IMR-90 (cell line): ENCODE results near the gene TAL2. TPM values are rescaled to one million over a fixed set of nuclear protein-coding genes. Genes with fewer than 3 reads are reported as not detected.

ENCODE experiments used
- ATAC-seq: fragments of 200-7000 bp; cut with Tn5 transposase; 2 replicates; pipeline ENCODE4 v1.9.1; 2020; ENCODE audit warnings: low read depth, mild to moderate bottlenecking, moderate library complexity
- BruUV-seq: library from RNA; stranded (reverse); fragments of 400-500 nt; replicated peaks from 2 replicates; lab custom pipeline; 2021; lab: Mats Ljungman, UMichigan
- CTCF ChIA-PET: fragments of 300-600 bp; formaldehyde crosslinking; extraction: SDS; loops from one replicate; lab custom pipeline; 2021; ENCODE audit warnings: antibody characterized with exemption; lab: Yijun Ruan, JAX
- POLR2A ChIA-PET: fragments of 300-600 bp; sonication (Branson Sonifier 250); formaldehyde crosslinking; loops from one replicate; lab custom pipeline; 2022; ENCODE audit warnings: antibody characterized with exemption; ENCODE audit not compliant: unreplicated experiment; lab: Charles Lee
- DNase-seq: peaks from one replicate; pipeline ENCODE4 v3.0.0; 2013
- H2AFZ ChIP-seq: replicated peaks from 2 replicates; pipeline ENCODE3; 2013; ENCODE audit warnings: low read length, mild to moderate bottlenecking; ENCODE audit not compliant: poor library complexity
- H2AK5ac ChIP-seq: 2 replicates; pipeline ENCODE4 v1.6.1; 2013; ENCODE audit warnings: low read depth, low read length, inconsistent platforms
- H2AK9ac ChIP-seq: replicated peaks from 2 replicates; pipeline ENCODE3; 2013; ENCODE audit warnings: mild to moderate bottlenecking, low read depth, low read length, moderate library complexity; ENCODE audit not compliant: poor library complexity
- H2BK120ac ChIP-seq: 2 replicates; pipeline ENCODE4 v1.6.1; 2013; ENCODE audit warnings: low read depth, low read length, inconsistent platforms
- H2BK15ac ChIP-seq: 3 replicates; pipeline ENCODE4 v1.6.1; 2013; ENCODE audit warnings: low read depth, low read length, inconsistent platforms
- H2BK20ac ChIP-seq: 2 replicates; pipeline ENCODE4 v1.6.1; 2013; ENCODE audit warnings: low read depth, mild to moderate bottlenecking, inconsistent platforms, low read length, moderate library complexity
- H2BK5ac ChIP-seq: 2 replicates; pipeline ENCODE4 v1.6.1; 2013; ENCODE audit warnings: mild to moderate bottlenecking, low read depth, low read length, inconsistent platforms; ENCODE audit not compliant: poor library complexity, severe bottlenecking
- H3K14ac ChIP-seq: replicated peaks from 2 replicates; pipeline ENCODE4 v1.6.1; 2013; ENCODE audit warnings: low read depth, low read length, inconsistent platforms
- H3K18ac ChIP-seq: 2 replicates; pipeline ENCODE4 v1.6.1; 2013; ENCODE audit warnings: low read depth, low read length, control low read depth
- H3K23ac ChIP-seq: 2 replicates; pipeline ENCODE4 v1.6.1; 2013; ENCODE audit warnings: low read depth, low read length, inconsistent platforms
- H3K27ac ChIP-seq: 2 replicates; pipeline ENCODE4 v1.5.1; 2013; ENCODE audit warnings: mild to moderate bottlenecking, control low read depth, low read length; ENCODE audit not compliant: insufficient read depth
- H3K27me3 ChIP-seq: 2 replicates; pipeline ENCODE4 v1.6.1; 2013; ENCODE audit warnings: low read length; ENCODE audit not compliant: control insufficient read depth, insufficient read depth
- H3K36me3 ChIP-seq: 2 replicates; pipeline ENCODE4 v1.6.1; 2013; ENCODE audit warnings: low read length, mixed read lengths; ENCODE audit not compliant: control insufficient read depth, insufficient read depth
- H3K4ac ChIP-seq: 2 replicates; pipeline ENCODE4 v1.6.1; 2013; ENCODE audit warnings: low read depth, low read length, inconsistent platforms
- H3K4me1 ChIP-seq: 2 replicates; pipeline ENCODE4 v1.6.1; 2013; ENCODE audit warnings: low read length, mixed read lengths; ENCODE audit not compliant: control insufficient read depth, insufficient read depth
- H3K4me2 ChIP-seq: 2 replicates; pipeline ENCODE4 v1.6.1; 2013; ENCODE audit warnings: low read depth, mild to moderate bottlenecking, control low read depth, low read length, moderate library complexity
- H3K4me3 ChIP-seq: 2 replicates; pipeline ENCODE4 v1.5.1; 2013; ENCODE audit warnings: low read depth, mild to moderate bottlenecking, control low read depth, low read length, moderate library complexity; ENCODE audit not compliant: insufficient read depth
- H3K56ac ChIP-seq: 2 replicates; pipeline ENCODE4 v1.6.1; 2013; ENCODE audit warnings: low read length, inconsistent platforms; ENCODE audit not compliant: insufficient read depth; ENCODE audit errors: extremely low read depth
- H3K79me1 ChIP-seq, 2 experiments: 2 replicates each; pipeline ENCODE4 v1.6.1; 2013; ENCODE audit warnings: low read length in 2 of 2, inconsistent platforms in 1 of 2, low read depth in 1 of 2
- H3K9ac ChIP-seq: 2 replicates; pipeline ENCODE4 v1.6.1; 2013; ENCODE audit warnings: low read depth, low read length, control low read depth
- H3K9me1 ChIP-seq: 2 replicates; pipeline ENCODE4 v1.6.1; 2013; ENCODE audit warnings: low read length, inconsistent platforms; ENCODE audit not compliant: insufficient read depth
- H3K9me3 ChIP-seq: 2 replicates; pipeline ENCODE4 v1.6.1; 2013; ENCODE audit warnings: low read length; ENCODE audit not compliant: control insufficient read depth, insufficient read depth
- H4K20me1 ChIP-seq: 2 replicates; pipeline ENCODE4 v1.6.1; 2013; ENCODE audit warnings: low read length, inconsistent platforms; ENCODE audit not compliant: insufficient read depth
- H4K5ac ChIP-seq: 2 replicates; pipeline ENCODE4 v1.6.1; 2013; ENCODE audit warnings: mild to moderate bottlenecking, low read depth, low read length, control low read depth
- H4K8ac ChIP-seq, 2 experiments: 2 replicates each; pipeline ENCODE4 v1.6.1; 2013; ENCODE audit warnings: low read depth in 2 of 2, low read length in 2 of 2, control low read depth in 1 of 2, inconsistent platforms in 1 of 2
- H4K91ac ChIP-seq: 2 replicates; pipeline ENCODE4 v1.6.1; 2013; ENCODE audit warnings: low read depth, low read length, inconsistent platforms; ENCODE audit not compliant: insufficient read depth
- BHLHE40 ChIP-seq: fragments of 150-350 bp; IDR thresholded peaks from 2 replicates; pipeline ENCODE4 v1.6.1; 2016; ENCODE audit warnings: mild to moderate bottlenecking, low read depth, low read length
- CEBPB ChIP-seq: IDR thresholded peaks from 2 replicates; pipeline ENCODE4 v1.6.1; 2012; ENCODE audit warnings: low read depth, low read length, improper control_type of control experiment
- CHD1 ChIP-seq: IDR thresholded peaks from 2 replicates; pipeline ENCODE4 v1.6.1; 2012; ENCODE audit warnings: low read depth, low read length, improper control_type of control experiment
- FOS ChIP-seq: fragments of 150-350 bp; IDR thresholded peaks from 2 replicates; pipeline ENCODE4 v1.6.1; 2016; ENCODE audit warnings: low read depth, low read length
- MAFK ChIP-seq: IDR thresholded peaks from 2 replicates; pipeline ENCODE4 v1.6.1; 2012; ENCODE audit warnings: low read depth, low read length, improper control_type of control experiment
- MAZ ChIP-seq: IDR thresholded peaks from 2 replicates; pipeline ENCODE4 v1.6.1; 2012; ENCODE audit warnings: low read depth, mild to moderate bottlenecking, low read length, improper control_type of control experiment, moderate library complexity, borderline replicate concordance
- POLR2A ChIP-seq: IDR thresholded peaks from 2 replicates; pipeline ENCODE4 v1.6.1; 2012; ENCODE audit warnings: mild to moderate bottlenecking, low read depth, low read length
- RAD21 ChIP-seq: IDR thresholded peaks from 2 replicates; pipeline ENCODE4 v1.6.1; 2012; ENCODE audit warnings: low read length, improper control_type of control experiment
- RFX5 ChIP-seq: IDR thresholded peaks from 2 replicates; pipeline ENCODE4 v1.8.0; 2012; ENCODE audit warnings: low read depth, mild to moderate bottlenecking, low read length, moderate library complexity
- SMC3 ChIP-seq: fragments of 150-350 bp; IDR thresholded peaks from 2 replicates; pipeline ENCODE4 v1.6.1; 2016; ENCODE audit warnings: low read depth, mild to moderate bottlenecking, antibody characterized with exemption, low read length, moderate library complexity
- WGBS, 2 experiments: methylation state at CpG; one replicate each; pipeline versions ENCODE4 v1.1.5 to v1.1.7; 2013; ENCODE audit warnings: missing lambda C conversion rate in 2 of 2; ENCODE audit not compliant: insufficient read length in 1 of 2; ENCODE audit errors: extremely low coverage in 2 of 2; 5-methylcytosine and 5-hydroxymethylcytosine counted together
- dilution Hi-C: fragments of 300-500 bp; cut with HindIII; formaldehyde crosslinking; loops from one replicate; pipeline ENCODE4 v1.14.3; 2018; ENCODE audit warnings: low sequenced_read_pairs; ENCODE audit not compliant: unreplicated experiment
- in situ Hi-C: fragments of 300-500 bp; cut with MboI; formaldehyde crosslinking; loops from 3 replicates; pipeline ENCODE4 v1.14.3; 2019; ENCODE audit warnings: low sequenced_read_pairs, inconsistent platforms, mixed read lengths
- intact Hi-C: fragments of 100-400 bp; cut with micrococcal nuclease; formaldehyde crosslinking; loops from 2 replicates; pipeline ENCODE4 v1.10.0; 2022
- polyA plus RNA-seq, 3 experiments: library from polyadenylated mRNA; depleted of rRNA; stranded (reverse); fragments of >200 nt; gene quantifications; 2 replicates each; pipeline ENCODE4 v1.2.3, GENCODE V29; 2012; ENCODE audit warnings: low replicate concordance in 1 of 3
- total RNA-seq: library from RNA; depleted of rRNA; stranded (reverse); fragments of >200 nt; gene quantifications from 2 replicates; pipeline ENCODE4 v1.2.3, GENCODE V29; 2012

Gene TAL2
- total and polyA plus RNA-seq, 2 of the 4 experiments (the other 2 are of a cell fraction), result 0.26 TPM; not detected in 1

DNA sequence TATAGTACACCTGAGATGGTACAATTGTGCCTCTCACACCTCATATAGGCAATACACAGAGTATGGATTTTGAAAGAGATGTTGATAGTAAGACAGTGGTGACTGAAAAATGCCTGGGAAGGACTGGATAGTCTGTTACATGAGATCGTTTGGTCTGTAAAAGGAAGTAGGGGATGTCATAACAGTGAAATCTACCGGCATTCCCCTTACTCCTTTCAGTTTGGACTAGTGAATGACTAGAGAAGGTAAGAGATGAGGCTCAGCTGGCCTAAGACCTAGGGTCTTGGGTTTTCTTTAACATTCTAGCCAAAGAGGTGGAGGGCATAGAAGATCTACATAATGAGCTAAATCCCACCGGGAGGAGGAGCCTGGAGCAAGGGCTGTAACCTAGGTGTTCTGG lies 8.1 kb downstream of the TAL2 start:
- Histone ChIP-seq H4K91ac (no peak overlapping the region), H3K9me3 (no peaks in the 10 kb centered on the region), H3K79me1 (no peaks in the 10 kb centered on the region), H3K23ac (no peak overlapping the region), H3K56ac (no peak overlapping the region), H4K20me1 (no peaks in the 10 kb centered on the region), H2AK5ac (no peak overlapping the region), H2BK120ac (no peak overlapping the region), H2BK5ac (no peak overlapping the region), H3K4me1 (no peaks in the 10 kb centered on the region), H3K36me3 (no peaks in the 10 kb centered on the region), H4K8ac (no peak overlapping the region), H3K9me1 (no peaks in the 10 kb centered on the region), H3K4me2 (no peak overlapping the region), H2AK9ac (no peak overlapping the region), H3K4me3 (no peak overlapping the region), H2AFZ (no peak overlapping the region), H3K9ac (no peak overlapping the region), H2BK20ac (no peak overlapping the region), H4K5ac (no peak overlapping the region), H3K18ac (no peak overlapping the region), H3K14ac (no peak overlapping the region), H2BK15ac (no peak overlapping the region), H3K27me3 (peaks cover 5% of the 10 kb centered on the region), H3K27ac (no peak overlapping the region), H3K4ac (no peak overlapping the region)
- CTCF ChIA-PET, result interaction anchor here (0.5 kb wide), 1 partner anchor 32 kb away, joined by 3 read pairs; no protein-coding TSS in a partner anchor
- ATAC-seq, result no peak
- no TSS peak for BruUV-seq
- POLR2A ChIA-PET, result no interaction called here
- TF ChIP-seq RAD21 (no peak), CEBPB (no peak), POLR2A (no peak), MAFK (no peak), MAZ (no peak), BHLHE40 (no peak), FOS (no peak), CHD1 (no peak), SMC3 (no peak), RFX5 (no peak)
- DNase-seq, result no peak
- WGBS, 2 experiments, result no CpG with 5 or more reads among the region's 3 CpGs
- in situ Hi-C loops, result no loop called here
- dilution Hi-C loops, result no loop called here
- intact Hi-C loops, result no loop called here
